MM.1S (cell line): Measurements from ENCODE around the gene OSBPL5.

Experiments
- DNase-seq: peaks from one replicate; pipeline ENCODE4 v3.0.0-alpha.2; 2015
- H2AFZ ChIP-seq: fragments of 300-600 bp; sonication (generic); 2 replicates; pipeline ENCODE4 v1.6.0; 2016; ENCODE audit warnings: antibody characterized with exemption, low read length
- H3F3A ChIP-seq: fragments of 300-600 bp; sonication (generic); 2 replicates; pipeline ENCODE4 v1.6.1; 2016; ENCODE audit warnings: mild to moderate bottlenecking, antibody characterized with exemption, low read length, moderate library complexity, mixed read lengths; ENCODE audit not compliant: insufficient read depth
- H3K27ac ChIP-seq: fragments of 300-600 bp; sonication (generic); 2 replicates; pipeline ENCODE4 v1.5.1; 2016; ENCODE audit warnings: mild to moderate bottlenecking, low read length
- H3K27me3 ChIP-seq: fragments of 300-600 bp; sonication (generic); replicated peaks from 2 replicates; pipeline ENCODE4 v1.6.0; 2016; ENCODE audit warnings: low read length; ENCODE audit not compliant: insufficient read depth
- H3K36me3 ChIP-seq: fragments of 300-600 bp; sonication (generic); replicated peaks from 2 replicates; pipeline ENCODE4 v1.6.1; 2016; ENCODE audit warnings: mild to moderate bottlenecking, low read length, mixed read lengths; ENCODE audit not compliant: insufficient read depth
- H3K4me1 ChIP-seq: fragments of 300-600 bp; sonication (generic); 2 replicates; pipeline ENCODE4 v1.6.1; 2016; ENCODE audit warnings: low read length, mixed read lengths
- H3K4me2 ChIP-seq: fragments of 300-600 bp; sonication (generic); 2 replicates; pipeline ENCODE4 v1.6.0; 2016; ENCODE audit warnings: low read depth, low read length
- H3K4me3 ChIP-seq: fragments of 300-600 bp; sonication (generic); 2 replicates; pipeline ENCODE4 v1.5.1; 2016; ENCODE audit warnings: low read length, mixed read lengths
- H3K79me2 ChIP-seq: fragments of 300-600 bp; sonication (generic); 2 replicates; pipeline ENCODE4 v1.6.1; 2016; ENCODE audit warnings: mixed run types, low read length, mixed read lengths
- H3K9ac ChIP-seq: fragments of 300-600 bp; sonication (generic); 2 replicates; pipeline ENCODE4 v1.6.1; 2016; ENCODE audit warnings: low read length, mixed read lengths
- H3K9me2 ChIP-seq: fragments of 300-600 bp; sonication (generic); replicated peaks from 2 replicates; pipeline ENCODE4 v1.6.1; 2016; ENCODE audit warnings: mild to moderate bottlenecking, low read length, mixed read lengths; ENCODE audit not compliant: insufficient read depth
- H3K9me3 ChIP-seq: fragments of 300-600 bp; sonication (generic); replicated peaks from 2 replicates; pipeline ENCODE4 v1.6.1; 2016; ENCODE audit warnings: mild to moderate bottlenecking, low read length, mixed read lengths; ENCODE audit not compliant: insufficient read depth
- H4K20me1 ChIP-seq: fragments of 300-600 bp; sonication (generic); 2 replicates; pipeline ENCODE4 v1.6.1; 2016; ENCODE audit warnings: mild to moderate bottlenecking, low read length, moderate library complexity, mixed read lengths; ENCODE audit not compliant: insufficient read depth
- CTCF ChIP-seq: fragments of 300-600 bp; sonication (generic); IDR thresholded peaks from 2 replicates; pipeline ENCODE4 v1.5.1; 2016; ENCODE audit warnings: antibody characterized with exemption, low read length, mixed read lengths
- EZH2 ChIP-seq: fragments of 300-600 bp; sonication (generic); optimal IDR thresholded peaks from 2 replicates; pipeline ENCODE3; 2017; ENCODE audit warnings: low read depth, mild to moderate bottlenecking, antibody characterized with exemption, low read length, mixed read lengths
- EZH2phosphoT487 ChIP-seq: fragments of 300-600 bp; sonication (generic); IDR thresholded peaks from 2 replicates; pipeline ENCODE4 v1.6.1; 2018; ENCODE audit warnings: antibody characterized with exemption, low read length

Gene OSBPL5

GRCh38 chr11:3126207-3126865 lies 38.8 kb downstream of the OSBPL5 start:
- H3K27me3 ChIP-seq: no peaks in the 10 kb centered on the region
- no peaks in the 10 kb centered on the region for H4K20me1 ChIP-seq
- no peak overlapping the region for H3K4me2 ChIP-seq
- DNase-seq: no peak
- H3F3A ChIP-seq: no peaks in the 10 kb centered on the region
- no peaks in the 10 kb centered on the region for H3K36me3 ChIP-seq
- H3K4me3 ChIP-seq: no peak overlapping the region
- no peak overlapping the region for H2AFZ ChIP-seq
- no peaks in the 10 kb centered on the region for H3K79me2 ChIP-seq
- H3K27ac ChIP-seq: no peak overlapping the region
- no peaks in the 10 kb centered on the region for H3K9me2 ChIP-seq
- no peak overlapping the region for H3K9ac ChIP-seq
- H3K4me1 ChIP-seq: no peaks in the 10 kb centered on the region
- H3K9me3 ChIP-seq: no peaks in the 10 kb centered on the region
- TF ChIP-seq EZH2 (no peak), CTCF (no peak), EZH2phosphoT487 (no peak)

- H3K9ac ChIP-seq: no peak overlapping the region
- H3K27me3 ChIP-seq: no peaks in the 10 kb centered on the region
- H3K9me3 ChIP-seq: no peaks in the 10 kb centered on the region
- no peak overlapping the region for H3K27ac ChIP-seq
- H2AFZ ChIP-seq: no peak overlapping the region
- H3K36me3 ChIP-seq: no peaks in the 10 kb centered on the region
- no peaks in the 10 kb centered on the region for H3K4me1 ChIP-seq
- H4K20me1 ChIP-seq: no peaks in the 10 kb centered on the region
- H3K4me3 ChIP-seq: no peak overlapping the region
- no peaks in the 10 kb centered on the region for H3F3A ChIP-seq
- DNase-seq: no peak
- no peaks in the 10 kb centered on the region for H3K79me2 ChIP-seq
- H3K9me2 ChIP-seq: no peaks in the 10 kb centered on the region
- no peak overlapping the region for H3K4me2 ChIP-seq
- TF ChIP-seq EZH2phosphoT487 (no peak), CTCF (no peak), EZH2 (no peak)
These were observed 40.3 kb downstream of the OSBPL5 start for GRCh38 chr11:3124821-3125220.

GRCh38 chr11:3123761-3124733 lies 41.1 kb downstream of the OSBPL5 start:
- H3K79me2 ChIP-seq: no peaks in the 10 kb centered on the region
- no peaks in the 10 kb centered on the region for H3K4me1 ChIP-seq
- no peaks in the 10 kb centered on the region for H3K9me3 ChIP-seq
- no peak overlapping the region for H3K27ac ChIP-seq
- no peaks in the 10 kb centered on the region for H3F3A ChIP-seq
- no peak for TF ChIP-seq CTCF
- TF ChIP-seq EZH2: no peak
- TF ChIP-seq EZH2phosphoT487: no peak
- H3K4me3 ChIP-seq: no peak overlapping the region
- H3K4me2 ChIP-seq: no peak overlapping the region
- no peaks in the 10 kb centered on the region for H3K27me3 ChIP-seq
- no peaks in the 10 kb centered on the region for H3K36me3 ChIP-seq
- no peak overlapping the region for H2AFZ ChIP-seq
- no peaks in the 10 kb centered on the region for H4K20me1 ChIP-seq
- H3K9me2 ChIP-seq: no peaks in the 10 kb centered on the region
- H3K9ac ChIP-seq: no peak overlapping the region
- DNase-seq: no peak
